HepG2 (cell line): Measurements from ENCODE around the gene PCDHGB3.

Experiments used
- EP300 ChIP-seq, 3 experiments: sonication (generic) in 1 of 3; formaldehyde crosslinking in 1 of 3; IDR thresholded peaks; 2 replicates each; pipeline versions ENCODE4 v1.5.1 to v1.6.1; 2011 to 2020; ENCODE audit warnings: low read depth in 2 of 3, low read length in 2 of 3, borderline replicate concordance in 1 of 3, improper control_type of control experiment in 1 of 3, mild to moderate bottlenecking in 1 of 3, missing genetic modification reagents in 1 of 3, moderate library complexity in 1 of 3
- NBN ChIP-seq: fragments of 450-650 bp; conservative IDR thresholded peaks from 2 replicates; pipeline ENCODE4 v1.6.1; 2017
- NFYB ChIP-seq: sonication (generic); formaldehyde crosslinking; IDR thresholded peaks from 2 replicates; pipeline ENCODE4 v1.4.0; 2020; ENCODE audit warnings: missing genetic modification reagents
- POLR2AphosphoS5 ChIP-seq: IDR thresholded peaks from 2 replicates; pipeline ENCODE4 v1.6.1; 2012; ENCODE audit warnings: low read depth, low read length
- ZFX ChIP-seq: sonication (generic); formaldehyde crosslinking; IDR thresholded peaks from 2 replicates; pipeline ENCODE4 v1.4.0; 2020; ENCODE audit warnings: mild to moderate bottlenecking, low read depth, missing genetic modification reagents, moderate library complexity
- TF ChIP-seq, protein P1 (sequence below), 2 experiments: sonication (generic) in 1 of 2; formaldehyde crosslinking in 1 of 2; IDR thresholded peaks; 2 replicates each; pipeline versions ENCODE4 v1.5.1 to v1.6.1; 2011 to 2020; ENCODE audit warnings: borderline replicate concordance in 1 of 2, low read depth in 1 of 2, low read length in 1 of 2, mild to moderate bottlenecking in 1 of 2, missing genetic modification reagents in 1 of 2, moderate library complexity in 1 of 2
- TF ChIP-seq, protein P2 (sequence below): sonication (generic); formaldehyde crosslinking; IDR thresholded peaks from 2 replicates; pipeline ENCODE4 v1.4.0; 2020; ENCODE audit warnings: mild to moderate bottlenecking, missing genetic modification reagents
- TF ChIP-seq, protein P3 (sequence below), 2 experiments: IDR thresholded peaks; 2 replicates each; pipeline ENCODE4 v1.6.1; 2011 to 2012; ENCODE audit warnings: low read length in 2 of 2, borderline replicate concordance in 1 of 2, low read depth in 1 of 2, mild to moderate bottlenecking in 1 of 2, moderate library complexity in 1 of 2

DNA sequence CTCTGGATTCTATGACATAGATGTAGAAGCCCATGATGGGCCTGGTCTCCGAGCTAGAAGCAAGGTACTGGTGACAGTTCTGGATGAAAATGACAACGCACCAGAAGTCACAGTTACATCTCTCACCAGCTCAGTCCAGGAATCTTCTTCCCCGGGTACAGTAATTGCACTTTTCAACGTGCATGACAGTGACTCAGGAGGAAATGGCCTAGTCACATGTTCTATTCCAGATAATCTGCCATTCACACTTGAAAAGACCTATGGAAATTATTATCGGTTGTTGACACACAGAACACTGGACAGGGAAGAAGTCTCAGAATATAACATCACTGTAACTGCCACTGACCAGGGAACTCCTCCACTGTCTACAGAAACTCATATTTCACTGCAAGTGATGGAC is 13.9 kb upstream of the PCDHGB3 start:
- TF ChIP-seq ZFX (no peak), POLR2AphosphoS5 (no peak), NFYB (CRISPR knock-in tag) (no peak), NBN (no peak), EP300 (IDR thresholded peaks at IDR 0.05; ENCODE audit: low read depth in 2 of 2, low read length in 2 of 2) (no peak), EP300 (CRISPR knock-in tag; IDR thresholded peaks at IDR 0.05; ENCODE audit: borderline replicate concordance) (no peak)
- TF ChIP-seq, protein P1, sequence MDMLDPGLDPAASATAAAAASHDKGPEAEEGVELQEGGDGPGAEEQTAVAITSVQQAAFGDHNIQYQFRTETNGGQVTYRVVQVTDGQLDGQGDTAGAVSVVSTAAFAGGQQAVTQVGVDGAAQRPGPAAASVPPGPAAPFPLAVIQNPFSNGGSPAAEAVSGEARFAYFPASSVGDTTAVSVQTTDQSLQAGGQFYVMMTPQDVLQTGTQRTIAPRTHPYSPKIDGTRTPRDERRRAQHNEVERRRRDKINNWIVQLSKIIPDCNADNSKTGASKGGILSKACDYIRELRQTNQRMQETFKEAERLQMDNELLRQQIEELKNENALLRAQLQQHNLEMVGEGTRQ (IDR thresholded peaks at IDR 0.05; ENCODE audit: low read depth, low read length): no peak
- TF ChIP-seq, protein P1 (CRISPR knock-in tag; IDR thresholded peaks at IDR 0.05; ENCODE audit: borderline replicate concordance): no peak
- TF ChIP-seq, protein P2, sequence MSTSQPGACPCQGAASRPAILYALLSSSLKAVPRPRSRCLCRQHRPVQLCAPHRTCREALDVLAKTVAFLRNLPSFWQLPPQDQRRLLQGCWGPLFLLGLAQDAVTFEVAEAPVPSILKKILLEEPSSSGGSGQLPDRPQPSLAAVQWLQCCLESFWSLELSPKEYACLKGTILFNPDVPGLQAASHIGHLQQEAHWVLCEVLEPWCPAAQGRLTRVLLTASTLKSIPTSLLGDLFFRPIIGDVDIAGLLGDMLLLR (CRISPR knock-in tag): no peak
- TF ChIP-seq, protein P3, sequence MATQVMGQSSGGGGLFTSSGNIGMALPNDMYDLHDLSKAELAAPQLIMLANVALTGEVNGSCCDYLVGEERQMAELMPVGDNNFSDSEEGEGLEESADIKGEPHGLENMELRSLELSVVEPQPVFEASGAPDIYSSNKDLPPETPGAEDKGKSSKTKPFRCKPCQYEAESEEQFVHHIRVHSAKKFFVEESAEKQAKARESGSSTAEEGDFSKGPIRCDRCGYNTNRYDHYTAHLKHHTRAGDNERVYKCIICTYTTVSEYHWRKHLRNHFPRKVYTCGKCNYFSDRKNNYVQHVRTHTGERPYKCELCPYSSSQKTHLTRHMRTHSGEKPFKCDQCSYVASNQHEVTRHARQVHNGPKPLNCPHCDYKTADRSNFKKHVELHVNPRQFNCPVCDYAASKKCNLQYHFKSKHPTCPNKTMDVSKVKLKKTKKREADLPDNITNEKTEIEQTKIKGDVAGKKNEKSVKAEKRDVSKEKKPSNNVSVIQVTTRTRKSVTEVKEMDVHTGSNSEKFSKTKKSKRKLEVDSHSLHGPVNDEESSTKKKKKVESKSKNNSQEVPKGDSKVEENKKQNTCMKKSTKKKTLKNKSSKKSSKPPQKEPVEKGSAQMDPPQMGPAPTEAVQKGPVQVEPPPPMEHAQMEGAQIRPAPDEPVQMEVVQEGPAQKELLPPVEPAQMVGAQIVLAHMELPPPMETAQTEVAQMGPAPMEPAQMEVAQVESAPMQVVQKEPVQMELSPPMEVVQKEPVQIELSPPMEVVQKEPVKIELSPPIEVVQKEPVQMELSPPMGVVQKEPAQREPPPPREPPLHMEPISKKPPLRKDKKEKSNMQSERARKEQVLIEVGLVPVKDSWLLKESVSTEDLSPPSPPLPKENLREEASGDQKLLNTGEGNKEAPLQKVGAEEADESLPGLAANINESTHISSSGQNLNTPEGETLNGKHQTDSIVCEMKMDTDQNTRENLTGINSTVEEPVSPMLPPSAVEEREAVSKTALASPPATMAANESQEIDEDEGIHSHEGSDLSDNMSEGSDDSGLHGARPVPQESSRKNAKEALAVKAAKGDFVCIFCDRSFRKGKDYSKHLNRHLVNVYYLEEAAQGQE (IDR thresholded peaks at IDR 0.05; ENCODE audit: borderline replicate concordance in 1 of 2, low read depth in 1 of 2, low read length in 2 of 2): no peak
